Measurements from ENCODE around the gene C11orf91.
"Not testable (repeated sequence)": the region's sequence is repeated elsewhere in the genome, so short reads cannot be mapped to it uniquely, and the experiment has no call there.

Gene C11orf91

DNA sequence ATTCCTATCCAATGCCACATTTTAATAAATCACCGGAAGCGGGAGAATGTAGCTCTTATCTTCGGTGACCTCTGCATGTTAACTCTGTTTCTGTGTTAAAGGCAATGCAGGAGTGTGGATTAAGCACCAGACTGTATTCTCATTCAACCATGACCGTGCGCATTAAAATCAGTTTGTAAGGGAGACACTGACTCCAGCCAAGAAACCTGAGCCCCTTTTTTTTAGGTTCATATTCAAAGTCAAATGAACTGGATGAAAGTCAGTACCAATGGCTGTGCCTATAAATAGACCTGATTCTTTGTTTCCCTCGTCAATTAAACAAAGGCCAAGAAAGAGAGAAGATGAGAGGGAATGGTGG is 32.2 kb downstream of the C11orf91 start:
- DNase-seq, result no peak

GRCh38 chr11:33667819-33668467 is 32.7 kb downstream of the C11orf91 start:
- DNase-seq, result no peak

- DNase-seq, result no peak
These were observed 35.1 kb downstream of the C11orf91 start for GRCh38 chr11:33665350-33666106.

GRCh38 chr11:33664827-33665226 is 35.8 kb downstream of the C11orf91 start:
- no peak for DNase-seq

- DNase-seq, result no peak
These were observed 36.5 kb downstream of the C11orf91 start for GRCh38 chr11:33664166-33664565.

DNA sequence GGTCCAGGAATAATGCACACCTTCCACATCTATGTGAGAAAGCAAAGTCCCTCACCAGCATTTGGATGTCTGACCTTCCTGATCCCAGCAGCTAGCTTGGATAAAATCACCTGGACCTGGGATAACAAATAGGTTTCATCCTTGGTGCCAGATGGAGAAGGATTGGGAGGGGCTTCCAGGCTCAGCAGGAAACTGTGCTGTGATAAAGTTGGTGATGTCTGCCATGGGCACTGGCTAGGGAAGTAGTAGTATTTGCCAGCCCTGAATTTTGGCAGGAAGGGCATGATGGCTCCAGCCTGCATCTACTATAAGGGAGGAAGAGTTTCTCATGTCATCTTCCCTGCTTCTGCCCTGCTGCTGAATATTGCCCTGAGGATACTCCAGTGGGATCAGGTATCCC is 37.5 kb downstream of the C11orf91 start:
- no peak for DNase-seq

- DNase-seq, result not testable (repeated sequence)
These were observed 39.1 kb downstream of the C11orf91 start for GRCh38 chr11:33661526-33661925.

DNA sequence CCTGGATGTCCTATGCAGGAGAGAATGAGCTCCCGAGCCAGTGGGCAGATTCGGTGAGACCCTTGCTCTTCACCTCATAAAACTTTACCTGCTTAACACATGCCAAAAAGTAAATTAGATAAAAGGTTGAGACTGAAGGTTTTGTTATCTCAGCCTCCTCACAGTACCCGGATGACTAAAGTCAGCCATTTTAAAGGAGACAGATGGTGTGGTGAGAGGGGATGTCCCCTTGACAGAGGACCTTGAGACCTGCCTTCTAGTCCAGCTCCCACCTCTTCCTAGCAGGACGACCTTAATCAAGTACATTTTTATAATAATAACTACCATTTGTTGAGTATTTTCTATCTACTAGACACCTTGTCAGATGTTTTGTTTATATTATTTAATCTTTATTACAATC is 39.7 kb downstream of the C11orf91 start:
- DNase-seq, result no peak

- DNase-seq, result no peak
These were observed 41.1 kb downstream of the C11orf91 start for GRCh38 chr11:33659370-33660139.

DNA sequence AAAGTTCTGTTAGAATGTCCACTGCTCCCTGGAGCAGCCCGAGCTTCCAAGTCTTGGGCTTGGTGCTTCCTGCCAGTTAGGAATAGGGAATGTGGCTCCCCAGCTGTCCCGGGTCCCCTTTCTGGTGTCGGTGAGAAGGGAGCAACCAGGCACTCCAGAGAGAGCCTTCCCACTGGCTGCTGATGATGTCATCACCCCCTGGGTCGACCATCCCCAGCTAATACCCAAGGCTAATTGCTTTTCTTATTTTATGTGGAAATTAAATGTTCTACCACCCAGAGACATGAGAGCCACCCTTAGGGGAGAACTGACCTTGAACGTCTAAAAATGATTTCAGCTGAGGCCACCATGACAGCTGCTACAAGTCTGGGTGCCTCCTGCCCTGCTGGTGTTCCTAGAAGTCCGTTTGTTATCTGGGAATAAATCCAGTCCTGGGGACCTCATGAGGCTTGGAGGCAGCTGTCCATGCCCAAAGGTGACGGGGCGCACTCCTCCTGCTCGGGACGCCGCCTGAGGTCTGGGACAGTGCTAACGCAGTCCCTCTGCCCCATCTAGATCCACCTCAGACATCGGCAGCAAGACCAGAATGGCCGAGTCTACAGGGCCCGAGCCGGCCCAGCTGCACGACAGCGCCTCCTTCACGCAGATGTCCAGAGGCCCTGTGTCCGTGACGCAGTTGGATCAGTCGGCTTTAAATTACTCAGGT is 42.3 kb downstream of the C11orf91 start:
- DNase-seq, result no peak

DNA sequence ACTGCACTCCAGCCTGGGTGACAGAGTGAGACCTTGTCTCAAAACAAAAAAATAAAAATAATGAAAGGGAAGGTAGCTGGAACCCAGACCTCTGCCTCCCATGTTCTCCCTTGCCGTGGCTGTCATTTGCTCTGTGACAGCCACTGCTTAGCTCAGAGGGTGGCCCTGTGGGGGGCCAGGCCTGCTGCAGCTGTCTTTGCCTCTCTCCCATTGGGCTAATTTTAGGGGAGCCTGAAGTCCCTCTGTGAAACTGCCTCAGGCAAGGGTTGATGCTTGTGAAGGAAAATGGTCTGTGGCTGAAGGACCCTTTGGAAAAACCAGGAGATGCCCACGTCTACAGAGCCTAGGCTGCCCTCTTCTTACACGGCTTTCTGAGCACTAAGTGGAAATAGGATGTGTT is 42.9 kb downstream of the C11orf91 start:
- DNase-seq, result no peak

GRCh38 chr11:33656768-33657167 is 43.9 kb downstream of the C11orf91 start:
- no peak for DNase-seq

DNA sequence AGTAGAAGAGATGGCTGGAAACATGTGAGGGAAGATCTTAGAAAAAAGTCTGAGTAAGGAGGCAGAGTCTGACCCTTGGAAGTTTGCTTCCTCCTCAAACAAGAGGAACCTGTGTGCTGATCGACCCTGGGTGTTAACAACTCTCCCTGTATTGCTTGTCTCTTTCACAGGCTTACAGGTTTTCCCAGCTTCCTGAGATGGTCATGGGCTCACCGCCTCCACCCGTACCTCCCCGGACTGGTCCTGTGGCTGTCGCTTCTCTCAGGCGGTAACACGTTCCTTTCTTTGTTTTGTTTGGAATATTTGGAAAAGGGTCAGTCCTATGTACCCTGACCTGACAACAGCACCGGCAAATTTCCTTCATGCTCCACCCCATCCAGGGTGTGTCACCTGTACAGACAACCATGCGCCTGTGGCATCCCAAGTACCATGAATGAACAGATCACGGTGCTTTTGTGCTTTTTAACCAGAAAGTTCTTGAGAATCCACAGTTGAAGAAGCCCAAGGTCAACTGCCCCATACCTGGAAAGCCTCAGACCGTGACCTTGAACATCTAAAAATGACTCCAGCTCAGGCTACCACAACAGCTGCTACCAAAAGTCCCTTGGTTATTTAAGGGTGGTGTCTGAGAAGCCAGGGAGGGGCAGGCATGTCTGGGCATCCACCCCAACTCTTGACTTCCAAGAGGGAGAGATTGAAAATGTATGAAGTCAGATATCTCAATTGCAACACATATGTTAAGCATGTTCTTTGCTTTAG is 44.6 kb downstream of the C11orf91 start:
- DNase-seq, result no peak

- no peak for DNase-seq
These were observed 46.0 kb downstream of the C11orf91 start for GRCh38 chr11:33654594-33654993.

- DNase-seq, result no peak
These were observed 47.7 kb downstream of the C11orf91 start for GRCh38 chr11:33652930-33653329.

DNA sequence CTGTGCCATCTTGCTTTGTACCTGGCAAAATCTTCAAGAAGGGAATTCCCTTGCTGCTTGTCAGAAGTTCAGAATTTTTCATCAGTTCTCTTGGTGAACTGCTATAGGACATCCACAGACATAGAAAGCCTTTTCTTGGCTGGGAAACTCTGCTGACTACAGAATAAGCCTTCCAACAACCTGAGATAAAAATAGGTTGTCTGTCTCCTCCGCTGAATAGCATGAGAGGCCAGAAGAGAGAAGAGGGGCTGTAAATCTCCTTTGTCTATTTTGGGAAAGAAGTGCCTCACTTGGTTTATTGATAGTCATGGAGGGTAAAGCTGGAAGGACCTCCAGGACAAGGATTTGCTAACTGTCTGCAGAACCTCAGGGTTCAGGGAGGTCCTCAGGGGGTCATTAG is 48.2 kb downstream of the C11orf91 start:
- no peak for DNase-seq

DNA sequence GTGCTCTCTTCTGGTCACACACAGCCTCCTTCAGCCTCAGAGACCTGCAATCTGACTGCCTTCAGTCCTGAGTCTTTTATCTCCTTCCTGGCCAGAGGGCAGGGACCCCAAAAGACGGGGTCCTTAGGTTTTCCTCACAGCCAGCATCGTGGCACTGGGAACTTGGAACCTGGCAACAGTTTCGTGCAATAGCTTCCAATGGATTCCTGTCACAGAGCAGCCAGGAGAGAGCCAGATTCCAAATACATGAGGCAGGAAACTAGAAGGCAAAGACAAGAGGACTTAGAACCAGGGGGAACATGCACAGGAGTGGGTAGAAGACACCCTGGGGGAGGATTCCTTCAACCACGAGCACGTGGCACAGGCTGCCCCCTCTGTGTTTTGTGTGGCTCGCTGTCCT is 48.6 kb downstream of the C11orf91 start:
- no peak for DNase-seq

- no peak for DNase-seq
These were observed 49.1 kb downstream of the C11orf91 start for GRCh38 chr11:33651555-33651954.

DNA sequence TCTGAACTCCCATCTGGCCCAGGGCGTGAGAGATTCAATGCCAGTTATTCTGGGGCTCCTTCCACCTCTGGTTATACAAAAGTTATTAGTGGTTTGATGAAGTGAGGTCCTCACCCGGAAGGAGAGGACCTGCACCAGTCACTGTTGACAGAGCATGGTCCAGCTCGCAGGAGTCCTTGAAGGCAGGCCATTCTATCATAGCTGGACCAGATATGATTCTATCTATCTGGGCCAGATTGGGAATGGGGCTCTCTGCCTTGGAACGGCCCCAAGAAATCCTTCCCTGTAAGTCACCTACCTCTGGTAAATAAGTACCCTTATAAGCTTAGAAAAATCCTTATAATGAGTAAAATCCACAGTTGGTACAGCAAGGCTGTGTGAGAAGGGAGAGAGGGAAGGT is 50.7 kb downstream of the C11orf91 start:
- DNase-seq, result no peak
